AG04450 (cell line): ENCODE data around the gene LMOD2. TPM values are rescaled to one million over a fixed set of nuclear protein-coding genes. Genes with fewer than 3 reads are reported as not detected.

Experiments used
- CTCF ChIA-PET: fragments of 300-600, 350-600 bp; formaldehyde crosslinking; extraction: SDS; loops from one replicate; lab custom pipeline; 2022; ENCODE audit warnings: antibody characterized with exemption, inconsistent platforms; lab: Charles Lee
- POLR2A ChIA-PET: fragments of 350-600 bp; formaldehyde crosslinking; extraction: SDS; loops from one replicate; lab custom pipeline; 2021; ENCODE audit warnings: antibody characterized with exemption, inconsistent platforms; lab: Yijun Ruan, JAX
- DNase-seq: peaks from one replicate; pipeline ENCODE4 v3.0.0-alpha.2; 2011; ENCODE audit warnings: low read depth, low spot score
- H3K27ac ChIP-seq: one replicate; pipeline ENCODE4 v1.5.1; 2012; ENCODE audit warnings: low read depth, low read length, control low read depth
- H3K27me3 ChIP-seq: one replicate; pipeline ENCODE4 v1.6.0; 2012; ENCODE audit warnings: low read length; ENCODE audit not compliant: control insufficient read depth, insufficient read depth
- H3K4me3 ChIP-seq: 2 replicates; pipeline ENCODE4 v1.5.1; 2011; ENCODE audit warnings: mild to moderate bottlenecking, low read depth, low read length, control low read depth
- H3K9me3 ChIP-seq: 2 replicates; pipeline ENCODE4 v1.5.1; 2012; ENCODE audit warnings: low read length; ENCODE audit not compliant: control insufficient read depth, insufficient read depth
- CTCF ChIP-seq: IDR thresholded peaks from 2 replicates; pipeline ENCODE4 v1.5.1; 2011; ENCODE audit warnings: low read depth, low read length, control low read depth, inconsistent platforms
- polyA plus RNA-seq: library from polyadenylated mRNA; depleted of rRNA; stranded (reverse); fragments of >200 nt; gene quantifications from 2 replicates; pipeline ENCODE4 v1.2.3, GENCODE V29; 2011

The LMOD2 gene
- polyA plus RNA-seq, 1 experiment: not detected

- TF ChIP-seq CTCF: no peak
Observed at GRCh38 chr7:123637878-123638277, 17.8 kb upstream of the LMOD2 start.

GRCh38 chr7:123639631-123640030 lies 16.0 kb upstream of the LMOD2 start:
- H3K27me3 ChIP-seq: peaks cover 3% of the 10 kb centered on the region
- ChIA-PET POLR2A (no interaction called here), CTCF (no interaction called here)
- DNase-seq: no peak
- TF ChIP-seq CTCF: no peak
- no peak overlapping the region for H3K27ac ChIP-seq
- no peak overlapping the region for H3K4me3 ChIP-seq
- no peaks in the 10 kb centered on the region for H3K9me3 ChIP-seq

More at GRCh38 chr7:123637878-123638277, 17.8 kb upstream of the LMOD2 start:
- H3K27ac ChIP-seq: no peak overlapping the region
- no peak overlapping the region for H3K4me3 ChIP-seq
- no peaks in the 10 kb centered on the region for H3K9me3 ChIP-seq
- CTCF ChIA-PET: interaction anchor here (0.6 to 6.8 kb wide), 6 partner anchors 43 to 1208 kb away, joined by 3 to 78 read pairs (median 12); no protein-coding TSS in a partner anchor
- H3K27me3 ChIP-seq: peaks cover 3% of the 10 kb centered on the region
- POLR2A ChIA-PET: no interaction called here
- DNase-seq: no peak

GRCh38 chr7:123640583-123640982 lies 15.1 kb upstream of the LMOD2 start:
- H3K27ac ChIP-seq: no peak overlapping the region
- H3K9me3 ChIP-seq: no peaks in the 10 kb centered on the region
- TF ChIP-seq CTCF: no peak
- CTCF ChIA-PET: no interaction called here
- POLR2A ChIA-PET: no interaction called here
- peaks cover 3% of the 10 kb centered on the region for H3K27me3 ChIP-seq
- no peak for DNase-seq
- H3K4me3 ChIP-seq: no peak overlapping the region

- Histone ChIP-seq H3K9me3 (no peaks in the 10 kb centered on the region), H3K27me3 (peaks cover 3% of the 10 kb centered on the region), H3K27ac (no peak overlapping the region), H3K4me3 (no peak overlapping the region)
- ChIA-PET POLR2A (no interaction called here), CTCF (no interaction called here)
- DNase-seq: no peak
- TF ChIP-seq CTCF: no peak
Observed at GRCh38 chr7:123641901-123642300, 13.8 kb upstream of the LMOD2 start.

DNA sequence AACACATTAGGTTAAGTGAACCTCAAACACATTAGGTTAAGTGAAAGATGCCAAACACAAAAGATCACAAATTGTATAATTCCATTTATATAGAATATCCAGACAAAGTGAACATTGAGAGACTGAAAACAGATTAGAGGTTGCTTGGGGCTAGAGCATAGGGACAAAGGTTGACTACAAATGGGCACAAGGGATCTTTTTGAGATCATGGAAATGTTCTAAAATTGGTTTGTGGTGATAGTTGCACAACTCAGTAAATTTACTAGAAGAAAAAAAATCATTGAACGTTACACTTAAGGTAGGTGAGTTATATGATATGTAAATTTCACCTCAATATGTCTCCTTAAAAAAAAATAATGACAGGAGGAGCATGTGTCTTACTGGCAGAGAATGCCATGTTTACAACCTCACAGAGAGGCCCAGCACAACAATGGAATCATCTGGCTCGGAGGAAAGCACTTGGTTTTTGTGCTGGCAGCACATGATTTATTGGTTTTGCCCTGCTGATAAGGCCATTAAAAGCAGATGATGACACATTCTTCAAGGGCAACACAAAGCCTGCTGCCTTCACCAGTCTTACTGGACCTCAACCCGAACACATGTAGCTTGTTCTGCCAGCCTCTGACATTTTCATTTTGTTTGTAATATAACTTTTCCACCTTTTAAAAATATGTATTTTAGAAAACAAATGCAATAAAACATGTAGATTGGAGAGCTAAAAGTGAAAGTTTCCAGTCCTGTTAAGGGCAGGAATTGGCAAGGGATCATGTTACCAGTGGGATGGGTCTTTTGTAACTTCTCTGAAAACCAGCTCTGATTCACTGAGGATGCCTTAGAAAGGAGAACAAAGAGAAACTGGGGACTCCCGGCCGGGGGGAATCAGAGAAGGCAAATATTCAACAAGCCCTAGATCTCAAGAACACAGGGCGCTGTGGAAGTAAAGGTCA lies 11.9 kb upstream of the LMOD2 start:
- no peak for TF ChIP-seq CTCF
- Histone ChIP-seq H3K9me3 (no peaks in the 10 kb centered on the region), H3K27me3 (peaks cover 2% of the 10 kb centered on the region), H3K4me3 (peak overlapping the region; percentile 8), H3K27ac (no peak overlapping the region)
- ChIA-PET POLR2A (no interaction called here), CTCF (interaction anchor here (1.0 to 1.9 kb wide), 4 partner anchors 9 to 223 kb away, joined by 3 to 12 read pairs (median 4); partner anchors contain the start of gene WASL)
- no peak for DNase-seq
